K562 (cell line): Measurements from ENCODE around the gene SORT1. TPM values are rescaled to one million over a fixed set of nuclear protein-coding genes. Genes with fewer than 3 reads are reported as not detected.
A peak's percentile ranks its signal among the peaks of the same experiment; 100 is the strongest.

ENCODE experiments used
- ETV5 ChIP-seq: sonication (generic); formaldehyde crosslinking; IDR thresholded peaks from 2 replicates; pipeline ENCODE4 v1.4.0; 2020; ENCODE audit warnings: low read depth, mild to moderate bottlenecking, missing genetic modification reagents
- FOXJ3 ChIP-seq: sonication (generic); formaldehyde crosslinking; IDR thresholded peaks from 2 replicates; pipeline ENCODE4 v1.4.0; 2020; ENCODE audit warnings: mild to moderate bottlenecking, missing genetic modification reagents
- KAT2B ChIP-seq: IDR thresholded peaks from one replicate; pipeline ENCODE4 v1.6.1; 2012; ENCODE audit warnings: low read depth, mild to moderate bottlenecking, control low read depth, inconsistent platforms, low read length, moderate library complexity
- NFE2L1 ChIP-seq: fragments of 450-650 bp; IDR thresholded peaks from 2 replicates; pipeline ENCODE4 v1.6.1; 2016; ENCODE audit warnings: missing genetic modification characterization, low read depth, mild to moderate bottlenecking, missing compliant biosample characterization, moderate library complexity, borderline replicate concordance
- PHF21A ChIP-seq: fragments of 450-650 bp; IDR thresholded peaks from 2 replicates; pipeline ENCODE4 v1.6.1; 2017; ENCODE audit warnings: low read depth, borderline replicate concordance
- TEAD1 ChIP-seq, 2 experiments: fragments of 450-650 bp in 1 of 2; sonication (generic) in 1 of 2; formaldehyde crosslinking; IDR thresholded peaks; 2 replicates each; pipeline versions ENCODE4 v1.4.0 to v1.8.0; 2020 to 2022; ENCODE audit warnings: mild to moderate bottlenecking in 2 of 2, missing genetic modification reagents in 1 of 2
- ZC3H11A ChIP-seq: IDR thresholded peaks from 2 replicates; pipeline ENCODE4 v1.6.1; 2012; ENCODE audit warnings: low read depth, low read length, improper control_type of control experiment
- ZNF253 ChIP-seq: fragments of 250-450 bp; sonication (Bioruptor Pico); conservative IDR thresholded peaks from 2 replicates; pipeline ENCODE4 v1.6.1; 2021; ENCODE audit warnings: mild to moderate bottlenecking
- ZNF311 ChIP-seq: fragments of 250-450 bp; sonication (Bioruptor Pico); IDR thresholded peaks from 2 replicates; pipeline ENCODE4 v1.4.0; 2020; ENCODE audit warnings: mild to moderate bottlenecking, moderate library complexity
- ZNF586 ChIP-seq: fragments of 450-650 bp; formaldehyde crosslinking; conservative IDR thresholded peaks from 2 replicates; pipeline ENCODE4 v1.4.0; 2020; ENCODE audit warnings: mild to moderate bottlenecking, moderate library complexity
- polyA plus RNA-seq, 8 experiments: library from polyadenylated mRNA; depleted of rRNA in 4 of 8; stranded (reverse) in 5 of 8; unstranded in 3 of 8; fragments of >200 nt; fragmentation: Nextera tagmentation in 2 of 8; fragmentation: Illumina TruSeq in 1 of 8; extraction: Ambion mirVana in 2 of 8; extraction: Trizol in 1 of 8; gene quantifications; 2 replicates each; pipeline versions ENCODE4 v1.2.1 to v1.2.3, GENCODE V29; 2011 to 2014; ENCODE audit warnings: inconsistent platforms in 1 of 8, missing spikeins in 1 of 8
- total RNA-seq, 7 experiments: library from RNA; depleted of rRNA in 6 of 7; stranded (reverse); fragments of >200 nt in 6 of 7; fragmentation: Illumina TruSeq in 2 of 7; extraction: Trizol in 2 of 7; gene quantifications; 2 replicates each; pipeline versions ENCODE4 v1.2.1 to v1.2.3, GENCODE V29; 2011 to 2021; ENCODE audit warnings: low replicate concordance in 1 of 7
- TF ChIP-seq, protein P1 (sequence below): sonication (generic); formaldehyde crosslinking; IDR thresholded peaks from 2 replicates; pipeline ENCODE4 v1.8.0; 2022; ENCODE audit warnings: mild to moderate bottlenecking, missing genetic modification reagents
- TF ChIP-seq, protein P2 (sequence below): fragments of 450-650 bp; formaldehyde crosslinking; IDR thresholded peaks from 2 replicates; pipeline ENCODE4 v1.4.0; 2020; ENCODE audit warnings: mild to moderate bottlenecking, moderate library complexity
- TF ChIP-seq, protein P3 (sequence below): fragments of 250-450 bp; sonication (Bioruptor Pico); IDR thresholded peaks from 2 replicates; pipeline ENCODE4 v1.5.0; 2021
- TF ChIP-seq, protein P4 (sequence below): sonication (generic); formaldehyde crosslinking; IDR thresholded peaks from 2 replicates; pipeline ENCODE4 v1.8.1; 2022; ENCODE audit warnings: missing genetic modification reagents
- TF ChIP-seq, protein P5 (sequence below): fragments of 450-650 bp; IDR thresholded peaks from 2 replicates; pipeline ENCODE4 v1.6.1; 2016; ENCODE audit warnings: borderline replicate concordance
- TF ChIP-seq, protein P6 (sequence below): fragments of 450-650 bp; IDR thresholded peaks from 2 replicates; pipeline ENCODE4 v1.6.1; 2016; ENCODE audit warnings: antibody characterized with exemption

SORT1 gene
- total and polyA plus RNA-seq, 9 of the 15 experiments (the other 6 are each of a cell fraction or from before 2014, with no cell fraction given): 27.4 to 112 (median 65.0) TPM

DNA sequence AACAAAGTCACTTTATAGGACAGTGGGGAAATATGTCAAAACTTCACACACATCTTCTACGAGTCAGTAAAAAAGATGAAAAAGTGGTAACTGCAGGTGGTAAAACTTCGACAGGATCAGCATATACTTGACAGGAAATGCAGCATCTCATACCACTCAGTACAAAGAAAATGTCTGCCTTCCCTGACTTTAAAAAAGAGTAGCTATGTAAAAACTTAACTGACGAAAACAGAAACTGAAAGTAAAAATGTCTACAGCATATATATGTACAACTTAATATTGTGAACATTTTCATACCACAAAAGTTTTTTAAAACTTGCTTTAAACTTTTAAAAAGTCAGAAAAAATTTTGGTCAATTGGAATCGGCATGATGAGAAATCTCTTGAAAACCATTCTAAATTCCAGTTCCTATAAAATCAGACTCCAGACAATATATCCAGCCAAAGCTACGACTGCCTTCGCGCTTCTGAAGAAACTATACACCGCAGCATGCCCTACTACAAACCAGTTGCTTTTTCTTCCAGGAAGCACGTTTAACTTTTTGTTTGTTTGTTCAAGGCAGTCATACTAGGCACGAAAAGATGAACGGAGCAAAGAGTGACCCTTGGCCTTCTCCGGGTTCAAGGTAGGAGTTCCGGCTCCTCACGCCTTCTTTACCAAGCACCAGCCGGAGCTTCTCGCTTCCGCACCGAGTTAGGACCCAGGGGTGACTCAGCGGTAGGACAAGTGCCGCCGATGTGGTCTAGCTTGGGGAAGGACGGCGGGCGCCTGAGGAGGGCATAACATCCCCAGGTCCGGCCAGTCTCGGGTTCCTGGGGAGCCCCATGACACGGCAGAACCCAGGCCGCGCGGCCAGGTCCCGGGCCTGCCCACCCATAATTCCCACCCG is 27.9 kb upstream of the SORT1 start (continued):
- TF ChIP-seq PHF21A (peak; percentile 60; the same call in 1 of the 2 replicates), TEAD1 (CRISPR knock-in tag; IDR thresholded peaks at IDR 0.05) (0 out of 4 replicates have a peak, but pooled peaks of 1 of the 2 experiments have one; percentile 10), ZC3H11A (no peak), FOXJ3 (CRISPR knock-in tag) (no peak), ZNF586 (no peak), NFE2L1 (tag) (no peak; the same call in 1 of the 2 replicates), ETV5 (peak; percentile 91), ZNF311 (CRISPR knock-in tag) (no peak), KAT2B (no peak), ZNF253 (0 out of 2 replicates have a peak, but pooled peaks have one; percentile 32)
- TF ChIP-seq, protein P1, sequence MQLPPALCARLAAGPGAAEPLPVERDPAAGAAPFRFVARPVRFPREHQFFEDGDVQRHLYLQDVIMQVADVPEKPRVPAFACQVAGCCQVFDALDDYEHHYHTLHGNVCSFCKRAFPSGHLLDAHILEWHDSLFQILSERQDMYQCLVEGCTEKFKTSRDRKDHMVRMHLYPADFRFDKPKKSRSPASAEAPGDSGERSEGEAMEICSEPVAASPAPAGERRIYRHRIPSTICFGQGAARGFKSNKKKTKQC (CRISPR knock-in tag): 0 out of 2 replicates have a peak, but pooled peaks have one; percentile 70
- TF ChIP-seq, protein P2, sequence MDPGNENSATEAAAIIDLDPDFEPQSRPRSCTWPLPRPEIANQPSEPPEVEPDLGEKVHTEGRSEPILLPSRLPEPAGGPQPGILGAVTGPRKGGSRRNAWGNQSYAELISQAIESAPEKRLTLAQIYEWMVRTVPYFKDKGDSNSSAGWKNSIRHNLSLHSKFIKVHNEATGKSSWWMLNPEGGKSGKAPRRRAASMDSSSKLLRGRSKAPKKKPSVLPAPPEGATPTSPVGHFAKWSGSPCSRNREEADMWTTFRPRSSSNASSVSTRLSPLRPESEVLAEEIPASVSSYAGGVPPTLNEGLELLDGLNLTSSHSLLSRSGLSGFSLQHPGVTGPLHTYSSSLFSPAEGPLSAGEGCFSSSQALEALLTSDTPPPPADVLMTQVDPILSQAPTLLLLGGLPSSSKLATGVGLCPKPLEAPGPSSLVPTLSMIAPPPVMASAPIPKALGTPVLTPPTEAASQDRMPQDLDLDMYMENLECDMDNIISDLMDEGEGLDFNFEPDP: no peak
- TF ChIP-seq, protein P3, sequence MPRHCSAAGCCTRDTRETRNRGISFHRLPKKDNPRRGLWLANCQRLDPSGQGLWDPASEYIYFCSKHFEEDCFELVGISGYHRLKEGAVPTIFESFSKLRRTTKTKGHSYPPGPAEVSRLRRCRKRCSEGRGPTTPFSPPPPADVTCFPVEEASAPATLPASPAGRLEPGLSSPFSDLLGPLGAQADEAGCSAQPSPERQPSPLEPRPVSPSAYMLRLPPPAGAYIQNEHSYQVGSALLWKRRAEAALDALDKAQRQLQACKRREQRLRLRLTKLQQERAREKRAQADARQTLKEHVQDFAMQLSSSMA: 0 out of 2 replicates have a peak, but pooled peaks have one; percentile 50
- TF ChIP-seq, protein P4, sequence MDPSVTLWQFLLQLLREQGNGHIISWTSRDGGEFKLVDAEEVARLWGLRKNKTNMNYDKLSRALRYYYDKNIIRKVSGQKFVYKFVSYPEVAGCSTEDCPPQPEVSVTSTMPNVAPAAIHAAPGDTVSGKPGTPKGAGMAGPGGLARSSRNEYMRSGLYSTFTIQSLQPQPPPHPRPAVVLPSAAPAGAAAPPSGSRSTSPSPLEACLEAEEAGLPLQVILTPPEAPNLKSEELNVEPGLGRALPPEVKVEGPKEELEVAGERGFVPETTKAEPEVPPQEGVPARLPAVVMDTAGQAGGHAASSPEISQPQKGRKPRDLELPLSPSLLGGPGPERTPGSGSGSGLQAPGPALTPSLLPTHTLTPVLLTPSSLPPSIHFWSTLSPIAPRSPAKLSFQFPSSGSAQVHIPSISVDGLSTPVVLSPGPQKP: no peak
- TF ChIP-seq, protein P5, sequence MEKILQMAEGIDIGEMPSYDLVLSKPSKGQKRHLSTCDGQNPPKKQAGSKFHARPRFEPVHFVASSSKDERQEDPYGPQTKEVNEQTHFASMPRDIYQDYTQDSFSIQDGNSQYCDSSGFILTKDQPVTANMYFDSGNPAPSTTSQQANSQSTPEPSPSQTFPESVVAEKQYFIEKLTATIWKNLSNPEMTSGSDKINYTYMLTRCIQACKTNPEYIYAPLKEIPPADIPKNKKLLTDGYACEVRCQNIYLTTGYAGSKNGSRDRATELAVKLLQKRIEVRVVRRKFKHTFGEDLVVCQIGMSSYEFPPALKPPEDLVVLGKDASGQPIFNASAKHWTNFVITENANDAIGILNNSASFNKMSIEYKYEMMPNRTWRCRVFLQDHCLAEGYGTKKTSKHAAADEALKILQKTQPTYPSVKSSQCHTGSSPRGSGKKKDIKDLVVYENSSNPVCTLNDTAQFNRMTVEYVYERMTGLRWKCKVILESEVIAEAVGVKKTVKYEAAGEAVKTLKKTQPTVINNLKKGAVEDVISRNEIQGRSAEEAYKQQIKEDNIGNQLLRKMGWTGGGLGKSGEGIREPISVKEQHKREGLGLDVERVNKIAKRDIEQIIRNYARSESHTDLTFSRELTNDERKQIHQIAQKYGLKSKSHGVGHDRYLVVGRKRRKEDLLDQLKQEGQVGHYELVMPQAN: no peak; the same call in 1 of the 2 replicates
- TF ChIP-seq, protein P6, sequence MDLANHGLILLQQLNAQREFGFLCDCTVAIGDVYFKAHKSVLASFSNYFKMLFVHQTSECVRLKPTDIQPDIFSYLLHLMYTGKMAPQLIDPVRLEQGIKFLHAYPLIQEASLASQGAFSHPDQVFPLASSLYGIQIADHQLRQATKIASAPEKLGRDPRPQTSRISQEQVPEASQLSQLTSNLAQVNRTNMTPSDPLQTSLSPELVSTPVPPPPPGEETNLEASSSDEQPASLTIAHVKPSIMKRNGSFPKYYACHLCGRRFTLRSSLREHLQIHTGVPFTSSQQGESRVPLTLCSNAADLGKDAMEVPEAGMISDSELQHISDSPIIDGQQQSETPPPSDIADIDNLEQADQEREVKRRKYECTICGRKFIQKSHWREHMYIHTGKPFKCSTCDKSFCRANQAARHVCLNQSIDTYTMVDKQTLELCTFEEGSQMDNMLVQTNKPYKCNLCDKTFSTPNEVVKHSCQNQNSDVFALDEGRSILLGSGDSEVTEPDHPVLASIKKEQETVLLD: no peak
